ENCODE data around the gene OTOP2.
"Not testable (repeated sequence)": the region's sequence is repeated elsewhere in the genome, so short reads cannot be mapped to it uniquely, and the experiment has no call there.

OTOP2 gene

DNA sequence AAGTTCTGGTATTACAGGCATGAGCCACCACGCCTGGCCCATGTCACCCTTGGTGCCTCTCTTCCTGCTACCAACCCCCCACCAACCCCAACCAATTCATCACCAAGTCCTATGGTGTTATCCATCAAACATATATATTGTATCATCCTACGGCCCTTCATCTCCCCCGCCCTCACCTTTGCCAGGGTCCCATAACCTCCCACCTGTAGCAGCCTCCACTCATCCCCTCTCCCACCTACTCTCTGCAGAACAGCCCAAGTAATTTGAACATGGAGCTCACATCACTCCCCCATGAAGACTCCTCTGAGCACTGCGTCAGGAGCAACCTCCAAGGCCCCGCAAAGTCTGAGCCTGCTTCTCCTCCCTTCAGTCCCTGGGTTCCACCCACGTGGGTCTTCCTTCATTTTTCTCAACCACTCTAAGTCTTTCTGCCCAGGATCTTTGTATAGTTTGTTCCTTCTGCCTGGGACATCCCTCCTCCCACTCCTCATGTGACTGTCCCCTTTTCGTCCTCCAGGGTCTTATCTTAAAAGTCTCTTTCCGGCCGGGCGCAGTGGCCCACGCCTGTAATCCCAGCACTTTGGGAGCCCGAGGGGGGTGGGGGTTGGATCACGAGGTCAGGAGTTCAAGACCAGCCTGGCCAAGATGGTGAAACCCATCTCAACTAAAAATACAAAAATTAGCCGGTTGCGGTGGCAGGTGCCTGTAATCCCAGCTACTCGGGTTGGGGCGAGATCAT lies 55.5 kb downstream of the OTOP2 start:
- H3K4me3 ChIP-seq (ENCODE audit: low read length) = no peak overlapping the region
- 90% methylated on average over 17 of the region's 17 CpGs for WGBS
- no peak overlapping the region for H3K9ac ChIP-seq (ENCODE audit: low read depth, low read length)
- H3K9me3 ChIP-seq (ENCODE audit: insufficient read depth, low read depth, low read length) = no peaks in the 10 kb centered on the region
- H3K36me3 ChIP-seq (ENCODE audit: insufficient read depth, low read length) = no peaks in the 10 kb centered on the region
- peaks cover 17% of the 10 kb centered on the region for H3K27me3 ChIP-seq (ENCODE audit: insufficient read depth, low read length)
- H3K4me1 ChIP-seq (ENCODE audit: insufficient read depth, low read length) = peaks cover 10% of the 10 kb centered on the region
- H3K27ac ChIP-seq (ENCODE audit: low read depth, low read length) = no peak overlapping the region

GRCh38 chr17:74981318-74981978 lies 57.4 kb downstream of the OTOP2 start:
- peak overlapping the region; percentile 76; the same call in 1 of the 2 replicates for H3K27ac ChIP-seq (ENCODE audit: low read depth, low read length)

GRCh38 chr17:74981979-74982662 lies 58.0 kb downstream of the OTOP2 start:
- peaks cover 14% of the 10 kb centered on the region for H3K4me1 ChIP-seq (ENCODE audit: insufficient read depth, low read length)
- peak overlapping the region; percentile 80 for H3K4me3 ChIP-seq (ENCODE audit: low read length)
- H3K9ac ChIP-seq (ENCODE audit: low read depth, low read length) = peak overlapping the region; percentile 70
- no peaks in the 10 kb centered on the region for H3K36me3 ChIP-seq (ENCODE audit: insufficient read depth, low read length)
- H3K27ac ChIP-seq (ENCODE audit: low read depth, low read length) = peak overlapping the region; percentile 76
- 1% methylated on average over 61 of the region's 61 CpGs for WGBS
- H3K27me3 ChIP-seq (ENCODE audit: insufficient read depth, low read length) = no peaks in the 10 kb centered on the region
- no peaks in the 10 kb centered on the region for H3K9me3 ChIP-seq (ENCODE audit: insufficient read depth, low read depth, low read length)

More at GRCh38 chr17:74981318-74981978, 57.4 kb downstream of the OTOP2 start:
- WGBS = 79% methylated on average over 16 of the region's 16 CpGs
- Histone ChIP-seq H3K9me3 (ENCODE audit: insufficient read depth, low read depth, low read length) (no peaks in the 10 kb centered on the region), H3K36me3 (ENCODE audit: insufficient read depth, low read length) (no peaks in the 10 kb centered on the region), H3K9ac (ENCODE audit: low read depth, low read length) (peak overlapping the region; percentile 70), H3K4me3 (ENCODE audit: low read length) (peak overlapping the region; percentile 80), H3K4me1 (ENCODE audit: insufficient read depth, low read length) (peaks cover 10% of the 10 kb centered on the region), H3K27me3 (ENCODE audit: insufficient read depth, low read length) (no peaks in the 10 kb centered on the region)

DNA sequence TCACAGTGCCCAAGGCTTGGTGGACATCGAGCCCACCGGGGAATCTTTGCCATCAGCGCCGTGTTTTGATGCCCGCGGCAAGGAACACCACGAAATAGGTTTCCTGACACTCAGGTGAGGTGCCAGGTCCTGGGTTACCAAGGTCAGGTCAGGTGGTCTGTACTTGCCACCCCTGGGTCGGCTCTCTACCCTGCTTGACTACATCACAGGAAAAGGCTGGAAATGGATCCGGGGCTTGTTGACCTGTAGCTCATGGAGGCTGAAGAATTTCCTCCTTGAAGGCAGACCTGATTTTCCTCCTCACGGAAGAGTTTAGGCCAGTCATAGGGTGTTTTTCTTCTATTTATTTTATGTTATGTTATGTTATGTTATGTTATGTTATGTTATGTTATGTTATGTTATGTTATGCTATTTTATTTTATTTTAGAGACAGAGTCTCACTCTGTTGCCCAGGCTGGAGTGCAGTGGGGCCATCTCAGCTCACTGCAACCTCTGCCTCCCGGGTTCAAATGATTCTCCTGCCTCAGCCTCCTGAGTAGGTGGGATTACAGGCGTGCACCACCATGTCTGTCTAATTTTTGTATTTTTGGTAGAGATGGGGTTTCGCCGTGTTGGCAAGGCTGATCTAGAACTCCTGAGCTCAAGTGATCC lies 58.7 kb downstream of the OTOP2 start:
- peaks cover 14% of the 10 kb centered on the region for H3K4me1 ChIP-seq (ENCODE audit: insufficient read depth, low read length)
- peak overlapping the region; percentile 80 for H3K4me3 ChIP-seq (ENCODE audit: low read length)
- 28% methylated on average over 14 of the region's 14 CpGs for WGBS
- peak overlapping the region; percentile 70 for H3K9ac ChIP-seq (ENCODE audit: low read depth, low read length)
- not testable (repeated sequence) for H3K9me3 ChIP-seq (ENCODE audit: insufficient read depth, low read depth, low read length); H3K27me3 ChIP-seq (ENCODE audit: insufficient read depth, low read length); H3K36me3 ChIP-seq (ENCODE audit: insufficient read depth, low read length)
- H3K27ac ChIP-seq (ENCODE audit: low read depth, low read length) = peak overlapping the region; percentile 76

Data from HUES64 (cell line).